Peyer's patch (tissue), 4 donors: Measurements from ENCODE around the gene SPDEF. TPM values are rescaled to one million over a fixed set of nuclear protein-coding genes. Genes with fewer than 3 reads are reported as not detected.
A peak's percentile ranks its signal among the peaks of the same experiment; 100 is the strongest.

Source experiments
- DNase-seq, 3 donors: peaks; one replicate each; pipeline ENCODE4 v3.0.0-alpha.2; 2017 to 2019
- H3K27ac ChIP-seq, 4 donors: fragments of 200-600 bp; sonication (generic); one replicate each; pipeline ENCODE4 v1.5.1; 2016 to 2019
- H3K27me3 ChIP-seq, 2 donors: fragments of 200-600 bp; sonication (generic); one replicate each; pipeline ENCODE4 v1.5.1; 2019
- H3K36me3 ChIP-seq, 3 donors: fragments of 200-600 bp; sonication (generic); one replicate each; pipeline ENCODE4 v1.5.1; 2016 to 2019
- H3K4me1 ChIP-seq, 4 donors: fragments of 200-600 bp; sonication (generic); one replicate each; pipeline ENCODE4 v1.5.1; 2016 to 2019
- H3K4me3 ChIP-seq, 4 donors: fragments of 200-600 bp; sonication (generic); 1 replicate in 3 of 4; 2 replicates in 1 of 4; pipeline ENCODE4 v1.5.1; 2016 to 2019; ENCODE audit warnings: mild to moderate bottlenecking in 1 of 4
- H3K9me3 ChIP-seq, 4 donors: fragments of 200-600 bp; sonication (generic); one replicate each; pipeline ENCODE4 v1.5.1; 2016 to 2019; ENCODE audit warnings: mild to moderate bottlenecking in 1 of 4
- POLR2A ChIP-seq, 2 donors: fragments of 450-650 bp; IDR thresholded peaks; one replicate each; pipeline ENCODE4 v1.5.1; 2017; ENCODE audit warnings: antibody characterized with exemption in 2 of 2, mild to moderate bottlenecking in 2 of 2, moderate library complexity in 2 of 2
- total RNA-seq, 4 donors: library from RNA; depleted of rRNA; stranded (reverse); fragments of >200 nt; gene quantifications; one replicate each; pipeline ENCODE4 v1.1.0, GENCODE V29; 2016
- TF ChIP-seq, protein P1 (sequence below), 6 experiments: fragments of 450-650 bp in 4 of 6; fragments of 200-600 bp in 2 of 6; sonication (generic) in 1 of 6; IDR thresholded peaks; one replicate each; pipeline ENCODE4 v1.5.1; 2017 to 2019; ENCODE audit warnings: antibody characterized with exemption in 6 of 6, mild to moderate bottlenecking in 3 of 6, moderate library complexity in 1 of 6

SPDEF gene
- total RNA-seq, result 10 to 100 TPM; 29.7 to 58.7 (median 39.0) TPM

DNA sequence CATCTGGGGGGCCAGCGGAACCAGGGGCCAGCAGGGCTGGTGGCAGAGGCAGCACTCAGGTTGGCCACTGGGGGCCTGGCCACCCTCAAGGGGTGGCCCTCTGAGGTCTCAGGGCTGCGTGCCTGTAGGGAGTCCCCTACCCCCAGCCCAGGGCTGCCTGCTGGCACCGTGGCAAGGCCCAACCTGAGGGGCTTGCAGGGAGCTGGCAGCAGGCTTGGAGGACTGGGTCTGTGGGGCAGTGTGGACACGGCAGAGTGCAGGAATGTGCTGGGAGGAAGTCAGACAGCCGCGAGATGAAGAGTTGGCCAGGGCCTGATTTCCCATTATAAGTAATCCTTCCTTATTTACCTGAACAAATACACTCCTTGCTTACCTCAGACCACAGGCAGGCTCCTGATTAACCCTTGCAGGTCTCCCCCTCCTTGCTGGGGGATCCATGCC lies at the start of gene SPDEF:
SPDEF (minus strand) TSS at position 299 of the 441 bp plus-strand sequence. CDS start 11,874 bp downstream, outside the sequence.
- Histone ChIP-seq H3K36me3 (no peaks in the 10 kb centered on the region), H3K27ac (peak within 1 kb of the TSS in 3 of 4 donors; percentile 27 to 52 (median 44)), H3K4me3 (peak within 1 kb of the TSS in 3 of 4 donors; percentile 7 to 37 (median 32)), H3K27me3 (no peaks in the 10 kb centered on the region), H3K4me1 (no peaks in the 10 kb centered on the region), H3K9me3 (no peaks in the 10 kb centered on the region)
- TF ChIP-seq POLR2A (IDR thresholded peaks at IDR 0.05), result no peak
- TF ChIP-seq, protein P1, sequence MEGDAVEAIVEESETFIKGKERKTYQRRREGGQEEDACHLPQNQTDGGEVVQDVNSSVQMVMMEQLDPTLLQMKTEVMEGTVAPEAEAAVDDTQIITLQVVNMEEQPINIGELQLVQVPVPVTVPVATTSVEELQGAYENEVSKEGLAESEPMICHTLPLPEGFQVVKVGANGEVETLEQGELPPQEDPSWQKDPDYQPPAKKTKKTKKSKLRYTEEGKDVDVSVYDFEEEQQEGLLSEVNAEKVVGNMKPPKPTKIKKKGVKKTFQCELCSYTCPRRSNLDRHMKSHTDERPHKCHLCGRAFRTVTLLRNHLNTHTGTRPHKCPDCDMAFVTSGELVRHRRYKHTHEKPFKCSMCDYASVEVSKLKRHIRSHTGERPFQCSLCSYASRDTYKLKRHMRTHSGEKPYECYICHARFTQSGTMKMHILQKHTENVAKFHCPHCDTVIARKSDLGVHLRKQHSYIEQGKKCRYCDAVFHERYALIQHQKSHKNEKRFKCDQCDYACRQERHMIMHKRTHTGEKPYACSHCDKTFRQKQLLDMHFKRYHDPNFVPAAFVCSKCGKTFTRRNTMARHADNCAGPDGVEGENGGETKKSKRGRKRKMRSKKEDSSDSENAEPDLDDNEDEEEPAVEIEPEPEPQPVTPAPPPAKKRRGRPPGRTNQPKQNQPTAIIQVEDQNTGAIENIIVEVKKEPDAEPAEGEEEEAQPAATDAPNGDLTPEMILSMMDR (IDR thresholded peaks at IDR 0.05), result peak in 2 of 6 experiments; percentile 7 to 10
- DNase-seq, result no peak

DNA sequence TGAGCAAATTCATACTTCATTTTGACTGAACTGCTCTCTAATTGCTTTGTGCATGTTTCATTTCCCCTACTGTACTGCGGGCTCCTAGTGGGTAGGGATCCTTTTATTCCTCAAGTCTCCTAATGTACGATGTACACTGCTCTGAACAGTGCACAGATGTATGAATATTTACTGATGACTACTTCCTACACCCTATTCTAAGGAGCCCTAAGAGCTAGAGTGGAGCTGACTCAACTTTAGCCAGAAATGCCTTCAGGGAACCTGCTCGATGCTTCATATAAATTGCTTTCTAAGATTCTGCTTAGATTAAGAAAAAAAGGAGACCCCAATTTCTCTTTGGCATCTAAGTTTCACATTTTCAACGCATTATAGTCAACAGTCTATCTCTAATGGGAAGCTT lies 47.6 kb upstream of the SPDEF start:
- Histone ChIP-seq H3K4me3 (no peak overlapping the region), H3K4me1 (peaks cover 0 to 10% (median 0%) of the 10 kb centered on the region in 4 donors), H3K36me3 (peaks cover 0 to 30% (median 0%) of the 10 kb centered on the region in 3 donors), H3K27ac (peak overlapping the region in 1 of 4 donors; percentile 23), H3K9me3 (no peaks in the 10 kb centered on the region), H3K27me3 (no peaks in the 10 kb centered on the region)
- no peak for DNase-seq
- no peak for TF ChIP-seq POLR2A (IDR thresholded peaks at IDR 0.05)
- TF ChIP-seq, protein P1 (IDR thresholded peaks at IDR 0.05), result no peak

DNA sequence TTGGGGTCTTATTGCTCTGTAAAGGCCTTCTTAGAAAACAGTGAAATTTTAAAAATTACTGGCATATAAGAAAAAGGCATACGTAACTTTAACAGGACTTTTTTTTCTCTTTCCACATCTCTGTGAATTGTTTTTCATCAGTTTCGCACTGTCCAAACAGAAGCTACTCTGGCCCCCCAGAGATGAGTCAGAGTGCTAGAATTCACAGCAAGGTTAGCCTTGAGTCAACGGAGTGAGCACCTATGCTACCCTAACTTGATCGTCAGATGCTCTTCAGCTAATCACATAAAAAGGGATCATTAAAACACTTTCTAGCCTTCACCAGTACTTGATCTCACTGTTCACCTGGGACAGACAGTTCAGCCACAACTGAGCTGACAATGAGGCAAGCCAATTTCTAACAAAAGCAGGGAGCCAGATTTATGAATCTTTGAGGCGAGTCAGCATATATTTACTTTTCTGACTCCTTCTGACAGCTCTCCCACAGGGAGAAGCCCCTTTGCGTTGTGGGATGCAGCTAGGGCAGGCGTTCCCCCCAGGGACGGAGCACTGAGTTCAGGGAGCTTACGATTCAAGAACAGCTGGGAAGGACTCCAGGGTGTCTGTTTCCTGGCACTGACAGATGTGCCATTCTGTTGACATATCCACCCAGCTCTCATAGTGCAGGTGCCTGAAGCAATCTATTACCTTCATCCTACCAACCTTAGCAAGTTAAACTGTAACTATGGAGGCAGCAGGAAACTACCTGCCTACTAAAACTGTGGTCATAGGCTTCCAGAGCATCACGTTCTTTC lies 46.4 kb upstream of the SPDEF start:
- peaks cover 0 to 13% (median 0%) of the 10 kb centered on the region in 4 donors for H3K4me1 ChIP-seq
- H3K9me3 ChIP-seq, result no peaks in the 10 kb centered on the region
- peak in 1 of 3 donors; percentile 55 for DNase-seq
- no peaks in the 10 kb centered on the region for H3K27me3 ChIP-seq
- H3K27ac ChIP-seq, result peak overlapping the region in 2 of 4 donors; percentile 23 to 44
- peaks cover 0 to 30% (median 0%) of the 10 kb centered on the region in 3 donors for H3K36me3 ChIP-seq
- no peak overlapping the region for H3K4me3 ChIP-seq
- TF ChIP-seq, protein P1 (IDR thresholded peaks at IDR 0.05), result no peak

DNA sequence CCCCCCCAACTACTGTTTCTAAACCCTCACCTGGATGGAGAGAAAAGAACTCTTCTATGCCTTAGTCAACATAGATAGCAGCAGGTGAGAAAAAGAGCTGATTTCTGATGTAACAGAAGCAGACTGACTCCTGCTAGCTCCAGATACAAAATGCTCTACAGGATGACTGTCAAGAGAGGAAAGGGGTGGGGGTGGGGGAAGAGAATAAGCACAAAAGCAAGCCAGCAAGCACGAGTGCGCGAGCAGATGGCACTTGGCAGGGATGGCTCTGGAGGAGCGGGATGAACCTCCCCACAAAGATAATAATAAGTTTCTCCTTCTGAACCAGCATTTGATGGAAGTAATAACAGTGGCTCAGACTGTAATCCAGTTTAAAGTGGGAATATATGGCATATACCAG lies 45.6 kb upstream of the SPDEF start:
- peaks cover 0 to 13% (median 0%) of the 10 kb centered on the region in 4 donors for H3K4me1 ChIP-seq
- no peaks in the 10 kb centered on the region for H3K27me3 ChIP-seq

DNA sequence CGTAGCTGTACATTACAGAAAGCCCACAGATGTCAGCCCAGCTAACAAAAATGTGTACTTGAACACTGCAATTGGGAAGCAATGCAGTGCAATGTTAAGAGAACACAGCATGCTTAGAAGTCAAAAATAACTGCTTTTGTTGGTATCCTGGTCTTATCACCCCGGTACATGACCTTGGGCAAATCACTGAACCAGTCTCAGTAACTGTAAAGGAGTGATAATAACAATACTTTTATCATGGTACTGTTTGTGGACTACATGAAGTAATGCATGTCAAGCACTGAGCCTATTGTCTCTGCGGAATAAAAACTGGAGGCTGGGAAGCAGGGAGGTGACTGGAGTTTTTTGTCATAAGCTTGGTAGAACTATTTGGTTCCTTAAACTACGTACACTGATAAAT lies 44.7 kb upstream of the SPDEF start:
- no peak for TF ChIP-seq POLR2A (IDR thresholded peaks at IDR 0.05)
- TF ChIP-seq, protein P1 (IDR thresholded peaks at IDR 0.05), result no peak
- no peak overlapping the region for H3K27ac ChIP-seq
- H3K27me3 ChIP-seq, result no peaks in the 10 kb centered on the region
- no peak for DNase-seq
- H3K4me3 ChIP-seq, result no peak overlapping the region
- peaks cover 0 to 18% (median 0%) of the 10 kb centered on the region in 3 donors for H3K36me3 ChIP-seq
- H3K9me3 ChIP-seq, result no peaks in the 10 kb centered on the region
- H3K4me1 ChIP-seq, result peaks cover 0 to 13% (median 0%) of the 10 kb centered on the region in 4 donors

More for the DNA sequence above, 45.6 kb upstream of the SPDEF start:
- no peak for DNase-seq
- peaks cover 0 to 27% (median 0%) of the 10 kb centered on the region in 3 donors for H3K36me3 ChIP-seq
- H3K9me3 ChIP-seq, result no peaks in the 10 kb centered on the region
- H3K4me3 ChIP-seq, result no peak overlapping the region
- TF ChIP-seq, protein P1 (IDR thresholded peaks at IDR 0.05), result no peak
- no peak for TF ChIP-seq POLR2A (IDR thresholded peaks at IDR 0.05)
- H3K27ac ChIP-seq, result peak overlapping the region in 1 of 4 donors; percentile 23
